ENCODE data around the gene NFASC.

NFASC gene

GRCh38 chr1:204835737-204836136 is 34.9 kb upstream of the NFASC start:
- H3K4me3 ChIP-seq (ENCODE audit: low read depth in 1 of 2, low read length in 1 of 2) = no peak overlapping the region
- TF ChIP-seq CTCF (IDR thresholded peaks at IDR 0.05) = no peak

GRCh38 chr1:204836856-204837255 is 33.8 kb upstream of the NFASC start:
- peaks cover 64% of the 10 kb centered on the region for H3K27me3 ChIP-seq
- no peak for TF ChIP-seq CTCF (IDR thresholded peaks at IDR 0.05)
- H3K4me3 ChIP-seq (ENCODE audit: low read depth in 1 of 2, low read length in 1 of 2) = no peak overlapping the region
- H3K4me1 ChIP-seq (ENCODE audit: control insufficient read depth in 1 of 2, insufficient read depth in 1 of 2, low read depth in 1 of 2, low read length in 1 of 2) = no peaks in the 10 kb centered on the region
- no peaks in the 10 kb centered on the region for H3K9me3 ChIP-seq
- no peak overlapping the region for H3K27ac ChIP-seq
- no peaks in the 10 kb centered on the region for H3K36me3 ChIP-seq

More at GRCh38 chr1:204835737-204836136, 34.9 kb upstream of the NFASC start:
- H3K27ac ChIP-seq = no peak overlapping the region
- H3K27me3 ChIP-seq = peaks cover 75% of the 10 kb centered on the region
- H3K36me3 ChIP-seq = no peaks in the 10 kb centered on the region
- H3K4me1 ChIP-seq (ENCODE audit: control insufficient read depth in 1 of 2, insufficient read depth in 1 of 2, low read depth in 1 of 2, low read length in 1 of 2) = no peaks in the 10 kb centered on the region
- H3K9me3 ChIP-seq = no peaks in the 10 kb centered on the region

- Histone ChIP-seq H3K27me3 (peaks cover 57% of the 10 kb centered on the region), H3K9me3 (no peaks in the 10 kb centered on the region), H3K27ac (no peak overlapping the region), H3K4me3 (ENCODE audit: low read depth in 1 of 2, low read length in 1 of 2) (no peak overlapping the region), H3K36me3 (no peaks in the 10 kb centered on the region), H3K4me1 (ENCODE audit: control insufficient read depth in 1 of 2, insufficient read depth in 1 of 2, low read depth in 1 of 2, low read length in 1 of 2) (no peaks in the 10 kb centered on the region)
- TF ChIP-seq CTCF (IDR thresholded peaks at IDR 0.05) = no peak
Measured at GRCh38 chr1:204837440-204838084, 33.1 kb upstream of the NFASC start.

GRCh38 chr1:204841316-204841715 is 29.3 kb upstream of the NFASC start:
- no peak overlapping the region for H3K4me3 ChIP-seq (ENCODE audit: low read depth in 1 of 2, low read length in 1 of 2)
- no peaks in the 10 kb centered on the region for H3K9me3 ChIP-seq
- no peak for TF ChIP-seq CTCF (IDR thresholded peaks at IDR 0.05)
- H3K4me1 ChIP-seq (ENCODE audit: control insufficient read depth in 1 of 2, insufficient read depth in 1 of 2, low read depth in 1 of 2, low read length in 1 of 2) = no peaks in the 10 kb centered on the region
- H3K27me3 ChIP-seq = peaks cover 35% of the 10 kb centered on the region
- H3K27ac ChIP-seq = no peak overlapping the region
- no peaks in the 10 kb centered on the region for H3K36me3 ChIP-seq

- Histone ChIP-seq H3K27ac (no peak overlapping the region), H3K27me3 (peaks cover 30% of the 10 kb centered on the region), H3K4me3 (ENCODE audit: low read depth in 1 of 2, low read length in 1 of 2) (no peak overlapping the region), H3K36me3 (no peaks in the 10 kb centered on the region), H3K9me3 (no peaks in the 10 kb centered on the region), H3K4me1 (ENCODE audit: control insufficient read depth in 1 of 2, insufficient read depth in 1 of 2, low read depth in 1 of 2, low read length in 1 of 2) (no peaks in the 10 kb centered on the region)
- TF ChIP-seq CTCF (IDR thresholded peaks at IDR 0.05) = no peak
Measured at GRCh38 chr1:204841798-204842197, 28.9 kb upstream of the NFASC start.

All from neutrophil (primary cell).